Measurements from ENCODE around the gene CNGB1. TPM values are rescaled to one million over a fixed set of nuclear protein-coding genes. Genes with fewer than 3 reads are reported as not detected.

The CNGB1 gene
- total RNA-seq: not detected in 2 replicates

DNA sequence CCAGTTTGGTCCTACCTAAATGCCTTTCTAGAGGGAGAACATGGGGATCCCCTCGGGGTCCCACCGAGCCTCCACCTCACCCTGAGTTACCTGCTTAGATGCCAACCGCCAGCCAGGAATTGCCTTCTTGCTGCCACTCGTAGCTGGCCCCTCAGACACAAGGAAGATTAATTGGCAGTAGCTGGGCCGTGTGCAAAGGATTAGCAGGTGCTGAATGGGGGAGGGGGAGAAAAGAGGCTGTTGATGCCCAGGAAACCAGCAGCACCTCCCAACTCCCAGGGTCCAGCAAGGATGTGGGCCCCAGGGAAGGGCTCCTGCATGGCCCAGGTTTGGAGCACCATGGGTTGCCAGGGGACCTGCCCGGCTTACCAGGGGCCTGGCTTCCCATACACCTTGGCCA lies at the start of gene CNGB1:
CNGB1 (minus strand) TSS at position 159 of the 400 bp plus-strand sequence. CDS start 3,842 bp downstream, outside the sequence.

DNA sequence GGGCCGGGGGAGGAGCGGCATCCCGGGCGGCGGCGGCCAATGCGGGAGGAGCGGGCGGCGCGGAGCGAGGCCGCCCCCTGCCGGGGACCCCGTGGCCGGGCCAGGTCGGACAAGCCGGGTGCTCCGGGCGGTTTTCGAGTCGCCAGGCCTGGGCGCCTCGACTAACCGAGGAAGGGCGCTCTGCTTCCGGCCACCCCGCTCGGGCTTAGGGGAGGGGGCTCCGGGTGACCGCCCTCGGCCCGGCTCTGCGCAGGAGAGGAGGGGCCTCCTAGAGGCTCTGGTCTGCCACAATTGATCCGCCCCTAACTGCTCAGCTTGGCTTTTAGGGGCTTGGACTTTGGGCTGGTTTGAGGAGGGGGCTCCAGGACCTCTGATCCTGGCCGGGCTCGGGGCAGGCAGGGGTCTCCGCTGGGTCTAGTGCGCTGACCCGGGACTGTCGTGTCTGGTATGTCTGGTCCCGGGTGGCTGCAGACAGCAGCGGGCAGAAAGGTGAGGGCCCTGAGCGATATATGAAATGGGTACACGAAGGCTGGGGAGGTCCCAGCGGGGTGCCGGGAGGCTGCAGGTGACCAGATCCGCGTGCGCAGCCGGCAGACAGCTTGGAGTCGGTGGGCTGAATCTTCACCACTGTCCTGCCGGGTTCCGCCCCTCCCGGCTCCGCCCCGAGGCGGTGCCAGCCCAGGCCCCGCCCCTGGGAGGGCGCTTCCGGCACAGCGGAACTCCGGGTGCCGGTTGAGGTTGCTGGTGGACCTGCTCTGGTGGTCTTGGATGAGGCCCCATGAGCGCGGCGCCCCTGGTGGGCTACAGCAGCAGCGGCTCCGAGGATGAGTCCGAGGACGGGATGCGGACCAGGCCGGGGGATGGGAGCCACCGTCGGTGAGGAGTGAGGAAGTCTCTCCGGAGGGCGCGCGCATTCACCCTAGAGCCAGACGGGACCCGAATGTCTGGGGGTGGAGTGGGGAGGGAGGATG lies 30.1 kb upstream of the CNGB1 start, which contains the start of gene USB1:
USB1 (plus strand) TSS at position 702 of the 971 bp plus-strand sequence; CDS start at position 779, 77 bp downstream.

DNA sequence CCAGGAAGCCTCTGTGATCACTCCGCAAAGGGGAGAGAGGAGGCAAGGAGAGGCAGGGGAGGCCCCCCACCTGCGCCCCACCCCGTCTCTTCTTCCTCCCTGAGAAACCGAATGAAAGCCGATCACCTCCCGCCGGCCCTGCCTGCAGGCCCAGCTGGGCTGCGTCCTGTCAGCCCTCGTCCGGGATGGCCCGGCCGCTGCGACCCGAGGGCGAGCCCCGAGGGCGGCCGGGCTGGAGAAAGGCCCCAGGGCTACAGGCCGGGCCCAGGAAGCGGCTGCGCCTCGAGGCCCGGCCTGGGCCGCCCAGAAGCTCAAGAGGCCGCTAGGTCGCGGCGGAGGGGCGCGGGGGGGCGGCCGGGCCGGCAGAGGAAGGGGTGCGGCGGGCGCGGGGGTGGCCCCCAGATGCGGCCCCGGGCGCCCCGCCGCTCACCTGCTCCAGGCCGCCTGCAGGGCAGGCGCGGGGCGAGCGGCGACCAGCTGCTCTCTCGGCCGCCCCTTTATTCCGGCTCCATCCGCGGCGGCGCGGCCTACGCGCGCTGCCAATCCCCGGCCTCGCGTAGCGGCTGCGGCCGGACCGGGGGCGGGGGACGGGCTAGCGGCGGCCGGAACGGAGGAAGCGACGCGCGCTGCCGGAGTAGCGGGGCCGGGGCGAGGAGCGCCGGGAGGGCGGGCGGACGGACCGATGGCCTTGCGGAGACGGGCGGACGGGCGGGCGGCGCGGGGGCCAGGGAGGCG lies 29.2 kb upstream of the CNGB1 start, which contains the start of gene ZNF319:
ZNF319 (minus strand) TSS at position 702 of the 735 bp plus-strand sequence. CDS start 2,407 bp downstream, outside the sequence.

Other genes starting within 250 kb of the CNGB1 start
- 19.8 and 32.6 TPM in 2 replicates for gene KATNB1, start 235.4 kb downstream of the CNGB1 start, total RNA-seq
- 32.7 and 56.1 TPM in 2 replicates for gene KIFC3, start 168.6 kb downstream of the CNGB1 start, total RNA-seq
- 2.1 and 2.3 TPM in 2 replicates for gene ZNF319, start 29.5 kb upstream of the CNGB1 start, total RNA-seq
- 24.6 and 25.1 TPM in 2 replicates for gene USB1, start 30.3 kb upstream of the CNGB1 start, total RNA-seq
- 3.8 and 5.6 TPM in 2 replicates for gene MMP15, start 54.6 kb upstream of the CNGB1 start, total RNA-seq
- gene CFAP20, start 158.3 kb upstream of the CNGB1 start, total RNA-seq: 41.8 and 47.0 TPM in 2 replicates
- gene CSNK2A2, start 227.0 kb upstream of the CNGB1 start, total RNA-seq: 27.5 and 30.6 TPM in 2 replicates